ENCODE measurements around the gene MEGF10.

DNA sequence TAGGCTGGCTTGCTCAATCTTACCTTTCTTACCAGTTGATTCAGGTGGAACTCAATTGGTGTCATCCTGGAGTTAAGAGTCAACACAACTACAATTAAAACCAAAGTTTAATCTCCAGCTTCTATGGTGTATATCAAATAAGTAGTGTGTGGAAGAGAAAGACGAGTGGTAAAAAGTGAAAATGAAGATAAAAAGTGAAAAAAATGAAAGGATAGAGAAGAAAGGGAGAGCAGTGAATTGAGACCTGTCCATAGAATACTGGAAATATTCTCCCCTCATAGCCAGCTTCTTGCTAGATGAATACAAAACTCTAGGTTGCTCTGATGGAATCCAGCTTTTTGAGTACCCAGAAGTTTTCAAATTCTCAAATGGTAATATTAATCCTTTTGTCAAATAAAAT is 76.4 kb downstream of the MEGF10 start:
- TF ChIP-seq GATA2 (IDR thresholded peaks at IDR 0.05; ENCODE audit: low read depth, low read length): no peak
- no peak for TF ChIP-seq GATA3 (IDR thresholded peaks at IDR 0.05; ENCODE audit: low read depth, low read length)
